K562 (cell line): ENCODE measurements around the gene EMX1. TPM values are rescaled to one million over a fixed set of nuclear protein-coding genes. Genes with fewer than 3 reads are reported as not detected.
A peak's percentile ranks its signal among the peaks of the same experiment; 100 is the strongest.

Experiments used
- ATAC-seq: fragments of 200-7000 bp; cut with Tn5 transposase; 3 replicates; pipeline ENCODE4 v1.9.1; 2020; ENCODE audit warnings: moderate library complexity
- BruUV-seq: library from RNA; stranded (reverse); fragments of 400-500 nt; replicated peaks from 2 replicates; lab custom pipeline; 2021; lab: Mats Ljungman, UMichigan
- CTCF ChIA-PET: fragments of 300-600 bp; formaldehyde crosslinking; extraction: SDS; loops from one replicate; lab custom pipeline; 2021; ENCODE audit warnings: low intra/inter-chr PET ratio; lab: Yijun Ruan, JAX
- POLR2A ChIA-PET: fragments of 300-600, 350-650 bp; sonication (Branson Sonifier 250); formaldehyde crosslinking; extraction: SDS; loops from one replicate; lab custom pipeline; 2021; ENCODE audit warnings: antibody characterized with exemption, inconsistent platforms; lab: Yijun Ruan, JAX
- DNase-seq, 4 experiments: peaks; one replicate each; pipeline versions ENCODE4 v3.0.0 to v3.0.0-alpha.2; 2011 to 2018; ENCODE audit warnings: low spot score in 3 of 4, mixed read lengths in 3 of 4; ENCODE audit errors: extremely low read depth in 1 of 4
- FAIRE-seq: peaks from 2 replicates; lab custom pipeline; 2011; peaks lifted over from hg19 to GRCh38; lab: Jason Lieb, UNC
- H2AFZ ChIP-seq: 2 replicates; pipeline ENCODE4 v1.6.0; 2011; ENCODE audit warnings: low read depth, low read length, control low read depth, inconsistent platforms
- H3K27ac ChIP-seq: fragments of 200-600 bp; 3 replicates; pipeline ENCODE4 v1.8.0; 2011; ENCODE audit warnings: low read depth, mild to moderate bottlenecking, control low read depth, inconsistent platforms, low read length, moderate library complexity, mixed read lengths; ENCODE audit errors: extremely low read depth
- H3K27me3 ChIP-seq, 2 experiments: fragments of 300-600 bp in 1 of 2; 2 replicates in 1 of 2; 3 replicates in 1 of 2; pipeline versions ENCODE4 v1.6.0 to v1.8.0; 2011; ENCODE audit warnings: inconsistent platforms in 2 of 2, low read length in 2 of 2, mild to moderate bottlenecking in 1 of 2, mixed read lengths in 1 of 2, moderate library complexity in 1 of 2; ENCODE audit not compliant: control insufficient read depth in 2 of 2, insufficient read depth in 2 of 2
- H3K36me3 ChIP-seq: fragments of 300-600 bp; 3 replicates; pipeline ENCODE4 v1.8.0; 2011; ENCODE audit warnings: mild to moderate bottlenecking, low read length, inconsistent platforms; ENCODE audit not compliant: control insufficient read depth, insufficient read depth
- H3K4me1 ChIP-seq, 2 experiments: fragments of 200-600 bp in 1 of 2; replicated peaks in 1 of 2; 2 replicates in 1 of 2; 3 replicates in 1 of 2; pipeline versions ENCODE4 v1.5.1 to v1.8.0; 2011; ENCODE audit warnings: inconsistent platforms in 2 of 2, low read length in 2 of 2, mild to moderate bottlenecking in 1 of 2, mixed read lengths in 1 of 2, moderate library complexity in 1 of 2; ENCODE audit not compliant: control insufficient read depth in 2 of 2, insufficient read depth in 2 of 2
- H3K4me2 ChIP-seq: 2 replicates; pipeline ENCODE4 v1.6.1; 2011; ENCODE audit warnings: low read length, control low read depth, inconsistent platforms, mixed read lengths; ENCODE audit not compliant: insufficient read depth
- H3K4me3 ChIP-seq: fragments of 200-600 bp; sonication (generic), shearing (Covaris generic); 2 replicates; pipeline ENCODE4 v1.5.1; 2016; ENCODE audit warnings: control low read depth, inconsistent platforms
- H3K79me2 ChIP-seq: fragments of 200-600 bp; 3 replicates; pipeline ENCODE4 v1.8.0; 2011; ENCODE audit warnings: low read length, inconsistent platforms; ENCODE audit not compliant: control insufficient read depth, insufficient read depth
- H3K9ac ChIP-seq, 2 experiments: 2 replicates each; pipeline versions ENCODE4 v1.6.0 to v1.6.1; 2011; ENCODE audit warnings: low read depth in 2 of 2, low read length in 2 of 2, control low read depth in 1 of 2, inconsistent platforms in 1 of 2, mild to moderate bottlenecking in 1 of 2, mixed read lengths in 1 of 2; ENCODE audit not compliant: insufficient read depth in 1 of 2
- H3K9me1 ChIP-seq: one replicate; pipeline ENCODE4 v1.6.0; 2011; ENCODE audit warnings: inconsistent platforms, mild to moderate bottlenecking, low read length, moderate library complexity; ENCODE audit not compliant: control insufficient read depth, insufficient read depth
- H3K9me3 ChIP-seq: replicated peaks from 2 replicates; pipeline ENCODE4 v1.5.1; 2011; ENCODE audit warnings: low read depth, low read length, inconsistent platforms; ENCODE audit not compliant: control insufficient read depth, insufficient read depth
- H4K20me1 ChIP-seq: replicated peaks from 2 replicates; pipeline ENCODE4 v1.6.1; 2011; ENCODE audit warnings: low read length, inconsistent platforms, mixed read lengths; ENCODE audit not compliant: control insufficient read depth, insufficient read depth
- MXI1 ChIP-seq: IDR thresholded peaks from 2 replicates; pipeline ENCODE4 v1.6.1; 2011; ENCODE audit warnings: low read depth, mild to moderate bottlenecking, improper control_type of control experiment, low read length
- RBM25 ChIP-seq: fragments of 200-400 bp; formaldehyde crosslinking; IDR thresholded peaks from 2 replicates; pipeline ENCODE4 v1.6.1; 2018; ENCODE audit warnings: low read length, low read depth, moderate library complexity; ENCODE audit not compliant: severe bottlenecking
- ZFP36 ChIP-seq: fragments of 150-350 bp; IDR thresholded peaks from 2 replicates; pipeline ENCODE4 v1.6.1; 2018; ENCODE audit warnings: low read length, low read depth; ENCODE audit not compliant: partially characterized antibody
- ZKSCAN1 ChIP-seq: fragments of 150-350 bp; IDR thresholded peaks from 2 replicates; pipeline ENCODE4 v1.6.1; 2016; ENCODE audit warnings: low read depth, low read length
- ZNF121 ChIP-seq: sonication (generic); formaldehyde crosslinking; conservative IDR thresholded peaks from 2 replicates; pipeline ENCODE4 v1.8.0; 2022; ENCODE audit warnings: missing genetic modification reagents
- WGBS: fragments of 100-300 bp; shearing (Covaris generic); methylation state at CpG from one replicate; pipeline ENCODE4 v1.1.6; 2016; ENCODE audit warnings: low coverage, mixed read lengths; ENCODE audit not compliant: insufficient coverage; ENCODE audit errors: missing lambda C conversion rate; 5-methylcytosine and 5-hydroxymethylcytosine counted together
- in situ Hi-C: fragments of 300-500 bp; cut with MboI; formaldehyde crosslinking; loops from 4 replicates; pipeline ENCODE4 v1.15.0; 2018; ENCODE audit warnings: inconsistent platforms, mixed read lengths
- intact Hi-C: fragments of 100-400 bp; cut with micrococcal nuclease; formaldehyde crosslinking; loops from 2 replicates; pipeline ENCODE4 v1.14.2; 2022
- polyA plus RNA-seq, 8 experiments: library from polyadenylated mRNA; depleted of rRNA in 4 of 8; stranded (reverse) in 5 of 8; unstranded in 3 of 8; fragments of >200 nt; fragmentation: Nextera tagmentation in 2 of 8; fragmentation: Illumina TruSeq in 1 of 8; extraction: Ambion mirVana in 2 of 8; extraction: Trizol in 1 of 8; gene quantifications; 2 replicates each; pipeline versions ENCODE4 v1.2.1 to v1.2.3, GENCODE V29; 2011 to 2014; ENCODE audit warnings: inconsistent platforms in 1 of 8, missing spikeins in 1 of 8
- total RNA-seq, 7 experiments: library from RNA; depleted of rRNA in 6 of 7; stranded (reverse); fragments of >200 nt in 6 of 7; fragmentation: Illumina TruSeq in 2 of 7; extraction: Trizol in 2 of 7; gene quantifications; 2 replicates each; pipeline versions ENCODE4 v1.2.1 to v1.2.3, GENCODE V29; 2011 to 2021; ENCODE audit warnings: low replicate concordance in 1 of 7
- TF ChIP-seq, protein P1 (sequence below): fragments of 200-400 bp; formaldehyde crosslinking; IDR thresholded peaks from 2 replicates; pipeline ENCODE4 v1.6.1; 2017; ENCODE audit warnings: mild to moderate bottlenecking, low read depth, low read length, moderate library complexity
- TF ChIP-seq, protein P2 (sequence below): fragments of 450-650 bp; formaldehyde crosslinking; IDR thresholded peaks from 2 replicates; pipeline ENCODE4 v1.4.0; 2022; ENCODE audit warnings: mild to moderate bottlenecking, moderate library complexity

Gene EMX1
- total and polyA plus RNA-seq, 9 of the 15 experiments (the other 6 are each of a cell fraction or from before 2014, with no cell fraction given): 0.10 to 0.32 (median 0.21) TPM; not detected in 6

DNA sequence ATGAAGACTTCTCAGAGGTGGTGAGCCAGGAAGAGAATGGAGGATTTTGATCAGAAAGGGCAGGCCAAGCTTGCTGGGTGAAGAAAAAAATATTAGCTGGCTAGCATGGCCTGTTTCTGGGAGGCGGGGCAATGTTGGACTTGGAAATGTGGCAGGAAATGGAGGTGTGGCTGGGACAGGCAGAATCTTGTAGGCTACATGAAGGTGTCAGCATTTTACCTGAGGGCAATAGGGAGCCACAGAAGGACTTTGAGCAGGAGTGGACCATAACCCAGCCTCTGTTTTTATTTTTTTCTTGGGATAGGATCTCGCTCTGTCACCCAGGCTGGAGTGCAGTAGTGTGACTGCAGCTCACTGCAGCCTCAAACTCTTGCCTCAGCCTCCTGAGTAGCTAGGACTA, 31.7 kb downstream of the EMX1 start:
- Histone ChIP-seq H3K9me3 (no peaks in the 10 kb centered on the region), H3K27me3 (no peaks in the 10 kb centered on the region), H4K20me1 (peaks cover 9% of the 10 kb centered on the region; the same call in 1 of the 2 replicates), H3K9ac (no peak overlapping the region), H3K27ac (no peak overlapping the region), H3K4me2 (no peak overlapping the region), H3K79me2 (no peaks in the 10 kb centered on the region), H3K4me3 (no peak overlapping the region), H3K9me1 (no peaks in the 10 kb centered on the region), H3K4me1 (peaks cover 0 to 4% of the 10 kb centered on the region in 2 experiments; a peak in 2 of 5 replicates)
- WGBS: 68% methylated on average over 2 of the region's 2 CpGs
- FAIRE-seq: no peak
- POLR2A ChIA-PET: interaction anchor here (0.9 kb wide), 1 partner anchor 12 kb away, joined by 3 read pairs; no protein-coding TSS in a partner anchor
- intact Hi-C loops: no loop called here
- TF ChIP-seq, protein P1, sequence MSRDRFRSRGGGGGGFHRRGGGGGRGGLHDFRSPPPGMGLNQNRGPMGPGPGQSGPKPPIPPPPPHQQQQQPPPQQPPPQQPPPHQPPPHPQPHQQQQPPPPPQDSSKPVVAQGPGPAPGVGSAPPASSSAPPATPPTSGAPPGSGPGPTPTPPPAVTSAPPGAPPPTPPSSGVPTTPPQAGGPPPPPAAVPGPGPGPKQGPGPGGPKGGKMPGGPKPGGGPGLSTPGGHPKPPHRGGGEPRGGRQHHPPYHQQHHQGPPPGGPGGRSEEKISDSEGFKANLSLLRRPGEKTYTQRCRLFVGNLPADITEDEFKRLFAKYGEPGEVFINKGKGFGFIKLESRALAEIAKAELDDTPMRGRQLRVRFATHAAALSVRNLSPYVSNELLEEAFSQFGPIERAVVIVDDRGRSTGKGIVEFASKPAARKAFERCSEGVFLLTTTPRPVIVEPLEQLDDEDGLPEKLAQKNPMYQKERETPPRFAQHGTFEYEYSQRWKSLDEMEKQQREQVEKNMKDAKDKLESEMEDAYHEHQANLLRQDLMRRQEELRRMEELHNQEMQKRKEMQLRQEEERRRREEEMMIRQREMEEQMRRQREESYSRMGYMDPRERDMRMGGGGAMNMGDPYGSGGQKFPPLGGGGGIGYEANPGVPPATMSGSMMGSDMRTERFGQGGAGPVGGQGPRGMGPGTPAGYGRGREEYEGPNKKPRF: no peak
- peak; percentile 64 for TF ChIP-seq RBM25
- TF ChIP-seq ZNF121 (CRISPR knock-in tag): no peak
- no peak for TF ChIP-seq ZKSCAN1
- TF ChIP-seq MXI1: no peak
- TF ChIP-seq ZFP36: peak; percentile 41
- TF ChIP-seq, protein P2, sequence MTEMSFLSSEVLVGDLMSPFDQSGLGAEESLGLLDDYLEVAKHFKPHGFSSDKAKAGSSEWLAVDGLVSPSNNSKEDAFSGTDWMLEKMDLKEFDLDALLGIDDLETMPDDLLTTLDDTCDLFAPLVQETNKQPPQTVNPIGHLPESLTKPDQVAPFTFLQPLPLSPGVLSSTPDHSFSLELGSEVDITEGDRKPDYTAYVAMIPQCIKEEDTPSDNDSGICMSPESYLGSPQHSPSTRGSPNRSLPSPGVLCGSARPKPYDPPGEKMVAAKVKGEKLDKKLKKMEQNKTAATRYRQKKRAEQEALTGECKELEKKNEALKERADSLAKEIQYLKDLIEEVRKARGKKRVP (CRISPR knock-in tag): no peak
- TF ChIP-seq, all 486 proteins: peak for 2
- no peak overlapping the region for H2AFZ ChIP-seq
- BruUV-seq: no TSS peak
- no peaks in the 10 kb centered on the region for H3K36me3 ChIP-seq
- DNase-seq (no peak), ATAC-seq (no peak)
- CTCF ChIA-PET: no interaction called here
- in situ Hi-C loops: no loop called here
